AG09309 (cell line): ENCODE results near the gene MORN4.
A peak's percentile ranks its signal among the peaks of the same experiment; 100 is the strongest.

ENCODE experiments used
- DNase-seq: peaks from one replicate; pipeline ENCODE4 v3.0.0-alpha.2; 2010; ENCODE audit warnings: low read depth
- H3K4me3 ChIP-seq: 2 replicates; pipeline ENCODE4 v1.5.1; 2011; ENCODE audit warnings: mild to moderate bottlenecking, low read depth, low read length, moderate library complexity; ENCODE audit not compliant: control insufficient read depth
- TF ChIP-seq, protein P1 (sequence below): IDR thresholded peaks from 2 replicates; pipeline ENCODE4 v1.5.1; 2011; ENCODE audit warnings: mild to moderate bottlenecking, low read depth, low read length, inconsistent platforms; ENCODE audit not compliant: insufficient read depth, control insufficient read depth; ENCODE audit errors: missing control alignments

Gene MORN4

DNA sequence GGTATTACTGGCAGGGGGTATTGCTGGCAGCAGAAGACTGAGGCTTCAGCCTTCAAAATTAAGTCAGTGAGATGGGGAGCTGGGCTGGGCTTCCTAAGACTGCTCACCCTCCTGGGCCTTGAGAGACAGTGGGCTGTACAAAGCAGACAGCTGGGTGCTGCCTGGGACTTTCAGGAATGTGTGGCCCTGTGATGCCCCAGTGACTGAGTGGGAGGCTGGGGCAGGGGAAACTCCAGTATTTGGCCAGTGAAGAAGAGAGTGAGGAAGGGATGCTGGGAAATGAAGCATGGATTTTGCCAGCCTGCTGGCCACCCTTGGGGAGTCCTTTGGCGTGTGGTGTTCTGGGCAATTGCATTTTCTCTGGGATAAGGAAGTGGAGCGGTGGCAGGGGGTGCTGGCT lies 60.3 kb downstream of the MORN4 start:
- no peak for DNase-seq
- H3K4me3 ChIP-seq, result no peak overlapping the region
- TF ChIP-seq, protein P1, sequence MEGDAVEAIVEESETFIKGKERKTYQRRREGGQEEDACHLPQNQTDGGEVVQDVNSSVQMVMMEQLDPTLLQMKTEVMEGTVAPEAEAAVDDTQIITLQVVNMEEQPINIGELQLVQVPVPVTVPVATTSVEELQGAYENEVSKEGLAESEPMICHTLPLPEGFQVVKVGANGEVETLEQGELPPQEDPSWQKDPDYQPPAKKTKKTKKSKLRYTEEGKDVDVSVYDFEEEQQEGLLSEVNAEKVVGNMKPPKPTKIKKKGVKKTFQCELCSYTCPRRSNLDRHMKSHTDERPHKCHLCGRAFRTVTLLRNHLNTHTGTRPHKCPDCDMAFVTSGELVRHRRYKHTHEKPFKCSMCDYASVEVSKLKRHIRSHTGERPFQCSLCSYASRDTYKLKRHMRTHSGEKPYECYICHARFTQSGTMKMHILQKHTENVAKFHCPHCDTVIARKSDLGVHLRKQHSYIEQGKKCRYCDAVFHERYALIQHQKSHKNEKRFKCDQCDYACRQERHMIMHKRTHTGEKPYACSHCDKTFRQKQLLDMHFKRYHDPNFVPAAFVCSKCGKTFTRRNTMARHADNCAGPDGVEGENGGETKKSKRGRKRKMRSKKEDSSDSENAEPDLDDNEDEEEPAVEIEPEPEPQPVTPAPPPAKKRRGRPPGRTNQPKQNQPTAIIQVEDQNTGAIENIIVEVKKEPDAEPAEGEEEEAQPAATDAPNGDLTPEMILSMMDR, result no peak

DNA sequence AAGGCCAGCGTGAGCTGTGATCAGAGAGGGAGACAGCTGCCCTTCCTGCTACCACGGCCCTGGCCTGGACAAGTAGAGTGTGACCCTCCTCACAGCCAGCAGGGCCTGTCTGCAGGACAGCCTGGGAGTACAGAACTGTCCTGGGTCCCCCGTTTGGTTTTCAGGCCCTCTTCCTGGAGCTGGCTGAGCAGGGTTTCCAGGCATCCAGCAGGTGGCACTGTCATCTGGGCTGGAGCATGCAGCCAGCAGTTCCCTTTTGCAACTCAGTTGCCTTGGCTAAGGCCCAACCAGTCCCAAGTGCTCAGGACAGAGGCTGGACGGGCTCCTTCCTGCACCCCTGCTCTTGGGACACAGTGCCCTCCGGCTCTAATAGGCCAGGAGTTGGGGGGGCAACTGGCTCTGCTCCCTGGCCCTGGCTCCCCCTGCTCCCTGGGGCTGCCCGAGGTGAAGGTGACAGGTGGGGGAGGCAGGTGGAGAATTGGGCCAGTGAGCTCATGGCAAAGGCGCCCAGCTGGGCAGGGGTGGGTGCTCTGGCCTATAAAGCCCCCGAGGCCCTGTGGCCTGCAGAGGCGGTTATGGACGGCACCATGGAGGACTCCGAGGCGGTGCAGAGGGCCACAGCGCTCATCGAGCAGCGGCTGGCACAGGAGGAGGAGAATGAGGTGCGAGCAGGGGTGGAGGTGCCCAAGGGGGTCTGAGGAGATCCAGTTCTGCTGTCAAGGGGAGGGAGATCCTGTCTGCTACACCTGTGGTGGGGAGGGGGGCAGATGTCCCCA lies 60.9 kb downstream of the MORN4 start, which contains the start of gene ANKRD2:
Gene ANKRD2 (plus strand): TSS at position 566 of the 776 bp plus-strand sequence. CDS start 10 bp downstream, at position 576.
- peak; percentile 27 for DNase-seq
- H3K4me3 ChIP-seq, result no peak within 1 kb of the TSS
- TF ChIP-seq, protein P1, result peak; percentile 93

DNA sequence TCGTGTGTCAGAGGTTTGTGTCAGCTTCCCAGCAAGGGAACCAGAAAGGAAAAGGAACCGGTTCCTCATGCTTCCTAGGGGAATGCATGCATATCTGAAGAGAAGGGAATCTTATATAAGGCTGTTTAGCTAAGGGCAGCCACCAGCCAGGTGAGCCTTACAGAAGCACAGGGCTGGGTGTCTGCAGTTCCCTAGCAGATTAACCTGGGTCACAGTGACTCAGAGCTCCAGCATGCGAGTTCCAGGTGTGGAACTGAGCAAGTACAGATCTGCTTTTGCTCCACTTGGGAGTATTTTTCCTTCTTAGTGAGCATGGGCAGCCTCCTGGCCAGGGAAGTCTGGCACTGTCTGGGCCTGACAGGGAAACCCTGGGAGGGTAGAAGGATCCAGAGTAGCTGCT lies 61.7 kb downstream of the MORN4 start:
- no peak for DNase-seq
- no peak overlapping the region for H3K4me3 ChIP-seq
- TF ChIP-seq, protein P1, result no peak

DNA sequence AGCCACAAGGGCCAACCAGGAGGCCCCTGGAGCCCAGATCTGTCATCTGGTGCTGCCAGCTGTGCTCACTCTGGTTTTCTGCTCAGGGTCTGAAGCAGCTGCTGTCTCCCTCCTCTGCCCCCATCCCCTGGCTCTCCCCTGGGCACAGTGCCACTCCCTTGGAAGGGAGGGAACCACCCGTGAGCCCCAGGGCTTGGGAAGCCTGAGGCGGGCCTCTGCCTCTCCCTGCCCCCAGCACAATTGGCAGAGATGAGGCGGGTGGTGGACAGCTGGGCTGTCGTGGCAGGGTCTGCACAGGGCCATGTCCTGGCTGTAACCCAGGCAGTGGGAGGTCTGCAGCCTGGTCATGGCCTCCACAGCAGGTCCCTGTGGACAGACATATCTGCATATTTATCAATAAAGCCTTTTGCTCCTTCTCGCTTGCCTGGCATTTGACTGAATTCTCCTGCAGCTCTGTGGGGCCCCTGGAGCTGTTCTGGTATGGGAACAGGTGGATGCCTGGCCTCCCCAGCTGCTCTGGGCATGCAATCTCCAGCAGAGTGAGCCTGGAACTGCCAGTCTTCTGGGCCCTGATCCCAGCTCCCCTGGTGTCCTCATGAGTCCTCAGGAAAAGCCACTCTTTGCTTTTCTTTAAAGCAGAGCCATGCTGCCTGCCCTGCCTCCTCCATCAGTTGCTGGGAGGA lies 62.4 kb downstream of the MORN4 start:
- no peak for DNase-seq

DNA sequence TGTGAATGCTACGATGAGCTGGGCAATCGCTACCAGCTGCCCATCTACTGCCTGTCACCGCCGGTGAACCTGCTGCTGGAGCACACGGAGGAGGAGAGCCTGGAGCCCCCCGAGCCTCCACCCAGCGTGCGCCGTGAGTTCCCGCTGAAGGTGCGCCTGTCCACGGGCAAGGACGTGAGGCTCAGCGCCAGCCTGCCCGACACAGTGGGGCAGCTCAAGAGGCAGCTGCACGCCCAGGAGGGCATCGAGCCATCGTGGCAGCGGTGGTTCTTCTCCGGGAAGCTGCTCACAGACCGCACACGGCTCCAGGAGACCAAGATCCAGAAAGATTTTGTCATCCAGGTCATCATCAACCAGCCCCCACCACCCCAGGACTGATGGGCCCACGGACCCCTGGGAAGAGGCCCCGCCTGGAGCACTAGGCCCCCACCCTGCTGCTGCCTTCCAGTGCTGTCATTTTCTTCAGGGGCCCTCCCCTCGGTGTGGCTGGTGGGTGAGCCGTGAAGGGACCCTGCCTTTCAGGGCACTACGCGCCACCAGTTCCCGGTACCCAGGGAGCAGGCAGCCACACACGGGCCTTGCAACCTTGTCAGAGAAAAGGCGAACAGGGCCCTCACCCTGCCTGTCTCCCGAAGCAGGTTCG lies 63.0 kb downstream of the MORN4 start:
- no peak for DNase-seq
- H3K4me3 ChIP-seq, result no peak overlapping the region
- TF ChIP-seq, protein P1, result no peak

More for the DNA sequence above, 62.4 kb downstream of the MORN4 start:
- H3K4me3 ChIP-seq, result no peak overlapping the region
- TF ChIP-seq, protein P1, result no peak

DNA sequence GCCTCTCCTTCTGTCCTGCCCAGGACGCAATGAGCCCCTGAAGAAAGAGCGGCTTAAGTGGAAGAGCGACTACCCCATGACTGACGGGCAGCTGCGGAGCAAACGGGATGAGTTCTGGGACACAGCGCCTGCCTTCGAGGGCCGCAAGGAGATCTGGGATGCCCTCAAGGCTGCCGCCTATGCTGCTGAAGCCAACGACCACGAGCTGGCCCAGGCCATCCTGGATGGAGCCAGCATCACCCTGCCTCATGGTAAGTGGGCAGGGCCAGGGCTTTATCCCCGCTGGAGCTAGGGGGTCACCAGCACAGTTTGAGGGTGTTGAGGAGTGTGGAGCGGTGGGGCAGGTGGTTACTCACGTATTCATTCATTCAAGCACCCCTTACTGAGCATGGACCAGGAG lies 65.4 kb downstream of the MORN4 start:
- TF ChIP-seq, protein P1, result no peak
- DNase-seq, result no peak
- no peak overlapping the region for H3K4me3 ChIP-seq
